Activated CD4-positive, alpha-beta T cell treated with anti-CD3 and anti-CD28 coated beads, Interleukin-2, Interleukin-4, amounts not matched to agents 100 ng/mL and 50 ng/mL, durations not matched to agents 16 hours and 8 hours (primary cell): ENCODE measurements around the gene SPAG7.

Source experiments
- DNase-seq: peaks from one replicate; pipeline ENCODE4 v3.0.0-alpha.2; 2020; ENCODE audit warnings: low spot score

The SPAG7 gene

DNA sequence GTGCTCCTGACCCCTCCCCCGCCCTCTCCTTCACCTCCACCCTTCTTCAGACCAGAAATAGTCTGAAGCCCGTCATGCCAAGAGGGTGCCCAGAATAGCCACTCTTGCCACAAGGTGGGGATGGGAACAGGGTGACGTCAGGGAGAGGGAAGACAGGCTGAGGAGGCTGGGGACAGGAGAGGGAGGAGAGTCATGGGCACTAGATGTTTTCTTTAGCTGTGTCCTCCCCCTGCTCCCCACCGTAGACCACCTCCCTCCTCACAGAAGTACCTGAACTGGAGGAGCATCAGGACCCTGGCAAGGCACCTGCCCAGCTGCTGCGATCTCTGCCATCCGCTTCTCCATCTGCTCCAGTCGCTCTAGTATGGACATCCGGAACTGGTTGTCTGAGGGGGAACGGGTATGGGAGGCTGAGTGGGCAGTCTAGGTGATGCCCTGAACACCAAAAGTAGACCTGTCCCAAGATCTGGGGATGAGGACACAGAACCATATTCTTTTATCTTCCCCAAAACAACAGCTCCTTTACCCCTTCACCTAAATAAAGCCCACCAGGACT is 6.6 kb upstream of the SPAG7 start:
- DNase-seq = no peak

DNA sequence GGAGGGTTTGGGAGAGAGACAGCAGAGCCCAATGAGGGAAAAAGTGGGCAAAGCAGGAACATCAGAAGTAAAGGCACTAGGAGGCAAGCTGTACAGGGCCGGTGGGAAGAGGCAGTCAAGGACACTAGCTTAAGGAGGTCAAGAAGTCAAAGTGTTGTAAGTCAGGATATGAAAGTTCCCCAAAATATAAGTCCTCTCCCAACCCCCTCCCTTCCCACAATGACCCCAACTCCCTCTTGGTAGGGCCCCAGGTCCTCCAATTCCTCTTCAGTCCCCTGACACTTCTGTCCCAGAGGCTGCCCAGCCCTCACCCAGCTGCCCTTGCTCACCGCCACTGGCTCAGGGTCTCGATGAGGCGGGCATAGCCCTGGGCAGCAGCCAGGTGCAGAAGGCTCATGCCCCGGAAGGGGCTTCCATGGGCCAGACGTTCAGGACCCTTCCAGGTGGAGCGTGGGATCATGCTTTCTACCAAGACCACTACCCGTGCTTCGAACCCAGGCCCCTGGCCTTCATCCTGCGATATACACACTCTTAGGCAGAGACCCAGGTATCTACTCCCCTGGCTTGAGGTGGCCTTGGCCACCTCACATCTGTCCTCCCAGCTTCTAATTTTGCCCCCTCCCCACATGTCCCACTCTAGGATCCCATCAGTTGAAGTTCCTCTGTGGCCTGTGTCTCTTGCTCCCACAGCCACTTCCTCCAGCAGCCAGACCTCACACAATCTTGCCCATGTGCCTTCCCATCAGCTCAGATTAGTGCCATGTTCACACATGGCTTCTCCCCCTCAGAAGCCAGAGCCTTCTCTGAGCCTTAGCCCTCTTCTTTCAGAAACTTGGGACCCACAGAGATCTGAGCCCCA is 5.9 kb upstream of the SPAG7 start:
- DNase-seq = no peak

DNA sequence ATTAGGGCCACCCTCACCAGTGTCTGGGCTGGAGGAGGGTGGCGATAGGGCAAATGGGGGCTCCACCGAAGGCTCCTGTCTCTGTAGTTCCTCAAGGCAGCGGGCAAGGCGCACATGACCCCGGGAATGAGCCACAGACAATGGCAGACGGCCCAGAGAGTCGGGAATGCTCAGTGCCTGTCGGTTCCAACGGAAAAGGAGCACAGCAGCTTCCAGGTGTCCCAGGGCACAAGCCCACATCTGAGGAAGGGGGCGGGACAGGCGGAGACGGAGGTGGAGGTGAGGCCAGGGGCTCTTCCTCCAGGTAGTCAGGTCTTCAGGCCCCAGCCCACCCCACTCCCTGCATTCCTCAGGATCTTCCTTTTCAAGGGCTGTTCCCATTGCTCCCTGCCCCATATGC is 5.1 kb upstream of the SPAG7 start:
- no peak for DNase-seq

DNA sequence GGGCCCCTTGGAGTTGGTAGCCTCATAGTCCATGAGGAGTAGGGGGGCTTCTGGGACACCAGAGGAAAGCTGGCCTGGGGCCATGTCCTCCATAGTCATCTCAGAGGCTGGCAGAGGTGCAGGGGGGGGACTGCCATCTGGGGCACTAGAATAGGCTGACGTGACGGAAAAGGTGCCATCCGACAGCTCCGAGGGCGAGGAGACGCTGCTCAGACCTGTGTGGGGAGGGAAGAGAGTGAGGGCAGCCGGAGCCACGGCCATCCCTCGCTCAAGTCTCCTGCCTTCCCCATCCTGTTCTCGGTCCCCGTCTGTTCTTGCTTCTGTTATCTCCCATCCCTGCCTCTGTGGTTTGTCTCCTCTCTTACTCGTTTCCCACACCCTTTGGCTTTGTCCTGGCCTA is 4.7 kb upstream of the SPAG7 start:
- no peak for DNase-seq

DNA sequence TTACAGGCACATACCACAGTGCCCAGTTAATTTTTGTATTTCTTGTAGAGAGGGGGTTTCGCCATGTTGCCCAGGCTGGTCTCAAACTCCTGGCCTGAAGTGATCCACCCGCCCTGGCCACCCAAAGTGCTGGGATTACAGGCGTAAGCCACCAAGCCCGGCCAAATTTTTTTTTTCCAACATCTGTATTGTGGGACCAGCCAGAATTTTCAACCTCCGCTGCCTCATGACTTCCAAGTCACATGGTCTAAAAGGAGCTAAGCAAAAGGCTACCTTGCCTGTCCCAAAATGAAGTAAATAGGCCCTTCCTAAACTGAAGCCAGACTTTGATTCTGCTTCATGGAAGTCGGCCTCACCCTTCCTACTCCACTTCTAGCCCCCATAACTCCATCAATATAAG is 4.2 kb upstream of the SPAG7 start:
- no peak for DNase-seq

DNA sequence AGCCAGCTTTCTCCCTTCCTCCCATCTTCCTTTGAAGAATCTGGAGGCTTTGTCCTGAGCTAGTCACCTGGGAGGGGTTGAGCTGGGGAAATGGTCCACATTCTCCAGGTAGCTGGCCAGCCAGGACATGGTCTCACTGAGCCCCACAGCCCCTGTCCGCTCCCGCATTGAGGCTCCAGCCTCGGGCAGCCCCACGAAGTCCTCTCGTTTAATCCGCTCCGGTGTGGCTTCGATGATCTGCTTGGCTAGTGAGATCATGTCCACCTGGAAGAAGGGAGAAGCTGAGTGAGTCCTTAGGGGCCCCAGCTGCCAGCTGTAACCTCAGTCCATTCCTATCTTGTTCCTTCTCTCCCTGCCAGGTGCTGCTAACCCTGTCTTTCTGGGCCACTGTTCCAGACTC is 2.7 kb upstream of the SPAG7 start:
- DNase-seq = no peak

DNA sequence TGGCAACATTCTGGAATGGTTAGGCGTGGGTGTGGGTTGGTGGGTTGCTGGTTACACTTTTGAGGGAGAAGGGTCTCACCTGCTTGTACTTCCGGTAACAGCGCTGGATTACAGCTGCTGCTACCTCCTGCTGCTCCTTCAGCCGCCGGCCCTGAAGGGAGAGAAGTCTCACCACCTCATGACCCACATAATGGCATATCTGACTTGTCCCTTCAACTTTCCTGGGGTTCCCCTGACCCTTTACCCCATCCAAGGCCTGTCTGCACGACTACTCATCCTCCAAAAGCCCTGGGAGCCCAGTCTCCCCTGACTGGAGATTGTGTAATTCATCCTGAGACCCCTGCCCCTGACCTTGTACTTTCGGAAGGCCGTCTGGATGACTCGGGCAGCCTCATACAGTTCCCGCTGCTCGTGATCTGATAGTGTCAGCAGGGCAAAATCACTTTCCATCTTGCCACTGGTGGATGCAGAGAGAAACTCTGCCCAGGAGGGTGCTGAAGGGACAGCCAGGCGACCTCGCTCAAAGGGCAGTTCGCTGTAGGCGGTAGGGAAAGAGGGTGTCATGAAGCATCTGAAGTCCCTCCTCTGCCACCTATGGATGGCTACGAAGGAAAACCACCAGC is 2.0 kb upstream of the SPAG7 start:
- DNase-seq = peak; percentile 12

DNA sequence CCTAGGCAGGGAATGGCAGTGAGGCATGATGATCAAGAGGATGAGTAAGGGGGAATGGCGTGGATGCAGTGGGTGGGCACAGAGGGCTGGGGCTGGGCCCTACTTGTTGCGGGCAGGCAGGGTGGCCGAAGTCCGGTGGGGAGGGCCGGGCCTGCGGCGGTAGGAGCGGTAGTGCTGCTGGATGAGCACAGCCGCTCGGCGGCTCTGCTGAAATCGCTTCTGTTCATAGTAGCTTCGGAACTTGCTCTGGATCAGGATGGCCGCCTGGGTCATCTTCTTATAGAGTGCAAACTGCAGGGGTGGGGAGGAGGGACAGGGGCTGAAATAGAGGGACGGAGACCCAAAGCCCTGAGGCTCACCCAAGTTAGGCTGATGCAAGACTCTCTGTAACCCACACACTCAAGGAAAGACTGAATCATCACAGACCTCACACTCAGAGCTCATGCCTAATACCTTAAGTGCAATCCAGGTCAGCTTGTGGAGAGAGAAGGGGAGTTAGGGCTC is 1.5 kb upstream of the SPAG7 start:
- DNase-seq = peak; percentile 83

DNA sequence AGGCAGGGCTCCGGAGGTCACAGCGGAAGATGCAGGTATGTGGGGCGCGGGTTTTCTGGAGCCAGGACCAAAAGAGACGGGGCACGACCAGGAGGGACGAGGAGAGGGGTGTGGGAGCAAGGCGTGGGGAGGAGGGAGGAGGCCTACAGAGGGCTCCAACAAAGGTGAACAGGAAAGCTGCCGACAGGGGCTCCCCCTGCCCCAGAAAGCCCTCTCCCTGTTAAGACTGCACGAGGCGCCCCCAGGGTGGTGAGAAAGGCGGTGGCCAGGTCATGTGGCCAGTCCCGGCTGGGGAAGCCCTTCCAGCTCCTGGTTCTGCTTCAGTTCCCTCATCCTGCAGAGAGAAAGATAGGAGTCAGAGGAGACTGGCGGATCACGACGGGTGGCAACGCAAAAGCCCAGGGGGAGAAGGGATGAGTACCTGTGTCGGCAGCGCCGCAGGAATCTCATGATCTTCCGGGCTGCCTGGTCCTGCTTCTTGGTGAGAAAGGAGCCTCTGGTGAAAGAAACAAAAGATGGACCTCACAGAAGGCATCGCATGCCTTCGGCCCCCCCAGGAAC is 949 bp upstream of the SPAG7 start:
- DNase-seq = peak; percentile 18

DNA sequence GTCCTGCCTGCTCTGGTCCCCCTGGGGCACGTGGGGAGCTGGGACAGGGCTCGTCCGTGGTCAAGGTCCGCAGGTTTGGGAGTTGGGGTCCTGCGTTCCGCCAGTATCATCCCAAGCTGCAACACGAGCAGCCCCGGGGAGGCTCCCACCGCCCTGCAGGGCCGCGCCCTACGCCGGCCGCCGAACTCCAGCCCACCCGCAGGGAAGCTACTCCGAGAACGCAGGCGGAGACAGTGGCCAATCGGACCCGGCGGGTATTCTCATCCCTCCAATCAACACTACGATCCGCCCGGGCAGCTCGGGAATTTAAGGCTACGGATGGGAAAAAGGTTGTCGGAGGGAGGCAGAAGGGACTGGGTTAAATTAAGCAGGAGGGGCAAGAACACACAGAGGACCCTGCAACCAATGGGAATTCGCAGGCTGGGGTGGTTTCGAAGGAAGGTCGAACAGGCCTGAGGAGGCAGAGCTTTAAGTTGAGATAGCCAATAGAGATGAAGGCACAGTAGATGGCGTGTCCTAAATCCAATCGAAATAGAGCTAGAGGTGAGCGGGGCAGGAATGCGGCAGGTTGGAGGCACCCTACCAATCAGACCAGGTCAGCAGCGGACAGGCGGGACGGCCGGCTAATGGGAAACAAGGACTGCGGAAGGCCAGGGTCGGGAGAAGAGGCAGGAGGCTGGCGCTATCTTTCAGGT is 626 bp downstream of the SPAG7 start:
- DNase-seq = peak; percentile 99

DNA sequence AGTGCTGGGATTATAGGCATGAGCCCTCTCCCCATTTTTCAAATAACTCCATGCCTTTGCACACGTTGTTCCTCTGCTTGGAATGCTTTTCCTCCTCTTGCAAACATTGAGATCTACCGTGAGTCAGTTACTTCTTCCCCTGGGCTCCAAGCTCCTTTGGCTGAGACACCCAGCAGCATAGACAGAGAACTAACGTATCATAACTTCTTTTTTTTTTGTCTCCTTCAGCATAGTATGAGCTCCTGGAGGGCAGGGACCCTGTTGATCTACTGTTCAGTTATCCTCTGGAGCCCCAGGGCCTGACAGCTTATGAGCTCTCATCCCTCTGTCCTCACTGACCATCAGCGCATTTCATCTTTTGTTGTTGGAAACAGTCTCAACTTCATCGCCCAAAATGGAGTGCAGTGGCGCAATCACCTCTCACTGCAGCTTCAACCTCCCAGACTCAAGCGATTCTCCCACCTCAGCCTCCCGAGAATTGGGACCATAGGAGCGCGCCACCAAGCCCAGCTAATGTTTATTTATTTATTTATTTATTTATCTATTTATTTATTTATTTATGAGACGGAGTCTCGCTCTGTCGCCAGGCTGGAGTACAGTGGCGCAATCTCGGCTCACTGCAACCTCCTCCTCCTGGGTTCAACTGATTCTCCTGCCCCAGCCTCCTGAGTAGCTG is 2.2 kb downstream of the SPAG7 start:
- no peak for DNase-seq

DNA sequence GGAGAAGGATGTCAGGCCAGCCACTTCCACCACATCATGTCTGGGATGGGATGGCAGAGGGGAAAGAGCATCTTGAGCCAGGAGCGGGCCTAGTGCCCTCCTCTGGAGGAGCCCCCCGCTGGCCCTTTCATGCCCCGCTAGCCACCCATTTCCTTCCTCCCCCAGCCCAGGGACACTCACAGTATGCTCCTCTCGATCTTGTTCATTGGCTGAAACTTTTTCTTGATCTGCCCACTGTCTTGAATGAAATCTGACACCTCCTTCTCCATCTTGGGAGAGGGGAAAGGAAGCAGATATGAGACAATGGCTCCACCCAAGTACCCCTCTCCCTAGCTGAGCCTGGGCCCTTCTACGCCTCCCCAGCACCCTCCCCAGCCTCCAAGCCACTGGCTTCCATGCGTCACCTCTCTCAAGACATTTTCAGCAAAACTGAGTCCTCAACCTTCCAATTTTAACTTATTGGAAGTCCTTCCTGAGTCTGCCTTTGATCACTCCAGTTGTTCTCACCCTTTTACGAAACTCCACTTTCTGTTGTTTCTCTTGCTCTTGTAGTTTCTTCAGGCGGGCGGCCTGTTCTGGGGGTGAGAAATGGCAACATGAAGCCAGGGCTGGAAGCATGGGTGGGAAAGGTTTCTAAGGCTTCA is 7.2 kb downstream of the SPAG7 start:
- DNase-seq = no peak

DNA sequence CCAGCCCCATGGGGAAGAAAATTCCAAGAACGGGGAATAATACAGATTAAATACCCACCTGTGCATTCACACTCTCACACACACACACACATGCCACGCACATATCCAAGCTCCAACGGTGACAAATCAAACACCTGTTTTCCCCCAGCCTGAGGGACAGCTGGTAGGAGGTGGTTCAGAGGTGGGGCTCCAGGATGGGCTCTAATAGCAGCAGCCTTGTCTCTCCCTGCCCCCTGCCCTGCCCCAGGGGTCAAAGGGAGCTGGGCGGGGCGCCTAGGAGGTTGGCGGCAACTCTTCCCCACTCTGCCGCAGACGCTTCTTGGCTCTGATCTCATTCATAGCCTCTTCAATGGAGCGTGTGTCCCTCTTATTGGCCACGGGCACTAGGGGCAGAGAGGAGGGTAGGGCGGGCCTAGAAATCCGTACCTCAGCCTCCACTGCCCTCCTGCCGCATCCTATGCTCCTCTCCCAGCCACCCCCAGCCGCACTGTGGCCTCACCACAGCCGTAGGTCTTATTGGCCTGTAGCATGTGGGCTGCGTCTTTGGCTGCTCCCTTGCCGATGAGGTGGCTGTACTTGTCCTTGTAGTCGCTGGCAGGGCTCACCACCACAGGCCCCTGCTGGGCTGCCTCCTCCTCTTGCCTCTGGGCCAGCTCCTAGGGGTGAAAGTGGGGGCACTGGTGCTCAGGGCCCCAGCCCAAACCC is 8.2 kb downstream of the SPAG7 start:
- no peak for DNase-seq

DNA sequence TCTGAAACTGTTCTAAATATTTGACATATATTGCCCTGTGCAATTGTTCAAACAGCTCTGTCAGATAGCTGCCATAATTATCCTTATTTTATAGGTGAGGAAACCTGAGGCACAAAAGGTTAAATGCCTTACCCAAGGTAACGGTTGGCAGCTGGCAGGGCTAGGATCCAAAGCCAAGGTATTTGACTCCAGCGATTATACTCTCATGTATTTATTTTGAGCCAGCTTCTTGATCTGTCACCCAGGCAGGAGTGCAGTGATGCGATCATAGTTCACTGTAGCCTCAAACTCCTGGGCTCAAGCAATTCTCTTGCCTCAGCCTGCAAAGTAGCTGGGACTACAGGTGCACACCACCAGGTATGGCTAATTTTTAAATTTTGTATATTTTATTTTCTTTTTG is 9.5 kb downstream of the SPAG7 start:
- DNase-seq = no peak

DNA sequence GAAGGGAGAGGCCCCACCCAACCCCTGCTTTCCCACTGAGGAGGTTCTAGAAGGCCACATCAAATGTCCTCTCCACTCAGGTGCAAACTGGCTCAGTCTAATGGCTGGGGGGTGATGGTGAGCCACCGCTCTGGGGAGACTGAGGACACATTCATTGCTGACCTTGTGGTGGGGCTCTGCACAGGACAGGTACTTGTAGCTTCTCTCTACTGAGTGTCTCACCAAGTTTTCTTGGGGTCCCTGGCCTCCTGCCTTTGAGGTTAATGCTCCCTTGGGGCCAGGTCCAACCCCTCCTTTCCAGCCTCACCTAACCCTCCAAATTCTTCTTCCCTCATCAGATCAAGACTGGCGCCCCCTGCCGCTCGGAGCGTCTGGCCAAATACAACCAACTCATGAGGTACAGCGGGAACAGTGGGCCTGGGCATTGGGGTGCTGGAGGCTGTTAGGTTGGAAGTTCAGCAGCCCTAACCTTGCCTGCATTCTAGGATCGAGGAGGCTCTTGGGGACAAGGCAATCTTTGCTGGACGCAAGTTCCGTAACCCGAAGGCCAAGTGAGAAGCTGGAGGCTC is 11.0 kb downstream of the SPAG7 start:
- no peak for DNase-seq

DNA sequence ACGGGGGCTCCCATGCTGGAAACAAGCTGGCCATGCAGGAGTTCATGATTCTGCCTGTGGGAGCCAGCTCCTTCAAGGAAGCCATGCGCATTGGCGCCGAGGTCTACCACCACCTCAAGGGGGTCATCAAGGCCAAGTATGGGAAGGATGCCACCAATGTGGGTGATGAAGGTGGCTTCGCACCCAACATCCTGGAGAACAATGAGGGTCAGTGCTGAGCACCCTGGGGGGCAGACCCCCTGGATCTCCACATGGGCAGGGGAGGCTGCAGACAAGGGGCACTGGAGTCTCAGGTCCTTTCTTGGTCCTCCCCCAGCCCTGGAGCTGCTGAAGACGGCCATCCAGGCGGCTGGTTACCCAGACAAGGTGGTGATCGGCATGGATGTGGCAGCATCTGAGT is 12.5 kb downstream of the SPAG7 start:
- no peak for DNase-seq

DNA sequence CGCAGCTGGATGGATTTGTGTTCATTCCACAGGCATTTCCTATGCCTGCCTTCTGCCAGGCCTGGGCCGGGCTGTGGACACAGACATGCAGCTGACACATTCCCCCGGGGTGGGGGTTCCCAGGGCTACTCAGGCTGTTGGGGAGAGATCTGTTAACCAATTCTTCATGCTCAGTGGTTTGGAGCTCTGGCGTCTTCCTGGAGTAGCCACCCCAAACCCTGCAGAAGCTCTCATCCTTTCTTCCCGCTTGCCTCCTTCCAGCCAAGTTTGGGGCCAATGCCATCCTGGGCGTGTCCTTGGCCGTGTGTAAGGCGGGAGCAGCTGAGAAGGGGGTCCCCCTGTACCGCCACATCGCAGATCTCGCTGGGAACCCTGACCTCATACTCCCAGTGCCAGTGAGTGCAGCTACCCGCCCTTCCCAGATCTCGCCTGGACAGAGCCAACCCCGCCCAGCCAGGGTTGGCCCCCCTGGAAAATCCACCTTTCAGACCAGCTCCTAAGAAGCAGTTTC is 14.1 kb downstream of the SPAG7 start:
- DNase-seq = no peak

DNA sequence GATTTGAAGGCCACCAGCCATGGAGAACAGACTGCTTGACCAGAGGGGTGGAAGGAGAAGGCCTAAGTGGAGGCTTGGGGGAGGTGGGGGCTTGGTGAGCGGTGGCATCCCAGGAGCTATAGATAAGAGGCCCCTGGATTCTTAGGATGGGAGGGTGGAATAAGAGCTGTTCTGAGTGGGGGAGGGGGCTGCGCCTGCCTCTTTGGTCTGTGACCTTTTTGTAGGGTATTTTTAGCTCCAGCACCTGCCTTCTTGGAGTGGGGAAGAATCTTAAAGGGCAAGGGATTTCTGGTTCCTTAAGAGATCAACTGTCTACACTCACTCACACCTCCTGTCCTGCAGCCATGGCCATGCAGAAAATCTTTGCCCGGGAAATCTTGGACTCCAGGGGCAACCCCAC is 16.1 kb downstream of the SPAG7 start:
- DNase-seq = no peak

DNA sequence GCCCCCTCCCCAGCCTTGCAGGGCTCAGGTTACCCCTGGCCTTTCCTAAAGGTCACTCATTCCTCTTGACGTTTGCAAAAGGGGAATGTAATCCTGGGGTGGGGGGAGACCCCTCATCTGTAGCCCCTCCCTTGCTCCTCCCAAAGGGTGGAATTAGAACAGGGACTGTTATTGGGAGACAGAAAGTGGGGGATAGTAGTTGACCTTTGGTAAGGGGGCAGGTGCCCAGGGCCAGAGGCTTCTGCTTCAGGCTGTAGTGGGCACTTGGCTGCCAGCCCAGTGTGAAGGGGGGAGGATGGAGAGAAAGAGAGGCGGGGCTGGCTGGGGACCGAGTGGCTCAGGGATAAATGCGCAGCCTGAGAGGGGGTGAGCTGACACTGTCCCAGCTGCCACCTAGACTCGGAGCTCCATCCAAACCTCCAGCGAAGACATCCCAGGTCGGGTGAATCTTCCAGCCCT is 16.8 kb downstream of the SPAG7 start, which contains the start of gene ENO3:
Gene ENO3 (plus strand): TSS at position 374 of the 459 bp plus-strand sequence. CDS start 711 bp downstream, outside the sequence.
- DNase-seq = no peak
